Measurements from ENCODE around the gene INAFM1. TPM values are rescaled to one million over a fixed set of nuclear protein-coding genes. Genes with fewer than 3 reads are reported as not detected.

Gene INAFM1
- total and polyA plus RNA-seq, 9 of the 15 experiments (the other 6 are each of a cell fraction or from before 2014, with no cell fraction given) = 0.71 to 30.9 (median 3.1) TPM

DNA sequence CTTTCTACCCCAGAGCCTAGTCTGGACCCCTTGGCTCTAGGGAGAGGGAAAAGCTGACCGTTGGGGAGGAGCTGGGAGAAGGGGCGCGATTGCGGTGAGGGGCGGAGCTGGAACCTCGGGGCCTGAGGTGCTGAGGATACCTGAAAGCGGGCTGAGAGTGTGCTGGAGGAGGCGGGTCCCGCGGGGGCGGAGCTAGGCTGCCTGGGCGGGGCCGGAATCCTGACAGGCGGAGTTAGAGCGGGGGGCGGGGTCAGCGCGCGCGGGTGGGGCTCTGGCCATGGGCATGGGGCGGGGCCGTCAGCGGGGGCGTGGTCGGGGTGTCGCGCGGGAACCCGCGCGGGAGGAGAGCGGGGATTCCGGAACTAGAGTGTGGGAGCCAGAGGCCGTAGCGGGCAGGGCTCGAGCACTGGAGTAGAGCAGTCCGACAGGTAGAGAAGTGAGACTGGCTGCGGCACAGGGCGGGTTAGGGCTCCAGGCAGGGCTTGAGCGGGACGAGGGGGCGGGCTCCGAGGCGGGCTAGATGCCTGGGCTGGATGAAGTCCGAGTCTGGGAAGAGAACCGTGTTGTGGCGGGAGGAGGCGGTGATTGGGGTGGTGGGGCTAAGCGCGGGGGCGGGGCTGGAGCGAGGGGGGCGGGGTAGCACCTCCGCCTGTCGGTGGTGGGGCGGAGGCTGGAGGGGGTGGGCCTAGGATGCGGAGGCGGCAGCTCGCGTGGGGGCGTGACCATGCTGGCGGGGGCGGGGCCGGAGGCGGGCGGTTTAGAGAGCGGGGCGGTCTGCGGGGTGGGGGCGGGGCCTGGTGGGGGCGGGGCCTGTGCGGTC, at the start of gene INAFM1 (continued):
- TF ChIP-seq, protein P1, sequence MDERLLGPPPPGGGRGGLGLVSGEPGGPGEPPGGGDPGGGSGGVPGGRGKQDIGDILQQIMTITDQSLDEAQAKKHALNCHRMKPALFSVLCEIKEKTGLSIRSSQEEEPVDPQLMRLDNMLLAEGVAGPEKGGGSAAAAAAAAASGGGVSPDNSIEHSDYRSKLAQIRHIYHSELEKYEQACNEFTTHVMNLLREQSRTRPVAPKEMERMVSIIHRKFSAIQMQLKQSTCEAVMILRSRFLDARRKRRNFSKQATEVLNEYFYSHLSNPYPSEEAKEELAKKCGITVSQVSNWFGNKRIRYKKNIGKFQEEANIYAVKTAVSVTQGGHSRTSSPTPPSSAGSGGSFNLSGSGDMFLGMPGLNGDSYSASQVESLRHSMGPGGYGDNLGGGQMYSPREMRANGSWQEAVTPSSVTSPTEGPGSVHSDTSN (CRISPR knock-in tag; IDR thresholded peaks at IDR 0.05; ENCODE audit: low read depth) = no peak
- TF ChIP-seq, protein P1 (tag; conservative IDR thresholded peaks at IDR 0.05; ENCODE audit: low read depth) = no peak
- TF ChIP-seq, protein P2, sequence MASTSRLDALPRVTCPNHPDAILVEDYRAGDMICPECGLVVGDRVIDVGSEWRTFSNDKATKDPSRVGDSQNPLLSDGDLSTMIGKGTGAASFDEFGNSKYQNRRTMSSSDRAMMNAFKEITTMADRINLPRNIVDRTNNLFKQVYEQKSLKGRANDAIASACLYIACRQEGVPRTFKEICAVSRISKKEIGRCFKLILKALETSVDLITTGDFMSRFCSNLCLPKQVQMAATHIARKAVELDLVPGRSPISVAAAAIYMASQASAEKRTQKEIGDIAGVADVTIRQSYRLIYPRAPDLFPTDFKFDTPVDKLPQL (IDR thresholded peaks at IDR 0.05; ENCODE audit: extremely low read depth, insufficient read length) = no peak
- TF ChIP-seq, protein P3, sequence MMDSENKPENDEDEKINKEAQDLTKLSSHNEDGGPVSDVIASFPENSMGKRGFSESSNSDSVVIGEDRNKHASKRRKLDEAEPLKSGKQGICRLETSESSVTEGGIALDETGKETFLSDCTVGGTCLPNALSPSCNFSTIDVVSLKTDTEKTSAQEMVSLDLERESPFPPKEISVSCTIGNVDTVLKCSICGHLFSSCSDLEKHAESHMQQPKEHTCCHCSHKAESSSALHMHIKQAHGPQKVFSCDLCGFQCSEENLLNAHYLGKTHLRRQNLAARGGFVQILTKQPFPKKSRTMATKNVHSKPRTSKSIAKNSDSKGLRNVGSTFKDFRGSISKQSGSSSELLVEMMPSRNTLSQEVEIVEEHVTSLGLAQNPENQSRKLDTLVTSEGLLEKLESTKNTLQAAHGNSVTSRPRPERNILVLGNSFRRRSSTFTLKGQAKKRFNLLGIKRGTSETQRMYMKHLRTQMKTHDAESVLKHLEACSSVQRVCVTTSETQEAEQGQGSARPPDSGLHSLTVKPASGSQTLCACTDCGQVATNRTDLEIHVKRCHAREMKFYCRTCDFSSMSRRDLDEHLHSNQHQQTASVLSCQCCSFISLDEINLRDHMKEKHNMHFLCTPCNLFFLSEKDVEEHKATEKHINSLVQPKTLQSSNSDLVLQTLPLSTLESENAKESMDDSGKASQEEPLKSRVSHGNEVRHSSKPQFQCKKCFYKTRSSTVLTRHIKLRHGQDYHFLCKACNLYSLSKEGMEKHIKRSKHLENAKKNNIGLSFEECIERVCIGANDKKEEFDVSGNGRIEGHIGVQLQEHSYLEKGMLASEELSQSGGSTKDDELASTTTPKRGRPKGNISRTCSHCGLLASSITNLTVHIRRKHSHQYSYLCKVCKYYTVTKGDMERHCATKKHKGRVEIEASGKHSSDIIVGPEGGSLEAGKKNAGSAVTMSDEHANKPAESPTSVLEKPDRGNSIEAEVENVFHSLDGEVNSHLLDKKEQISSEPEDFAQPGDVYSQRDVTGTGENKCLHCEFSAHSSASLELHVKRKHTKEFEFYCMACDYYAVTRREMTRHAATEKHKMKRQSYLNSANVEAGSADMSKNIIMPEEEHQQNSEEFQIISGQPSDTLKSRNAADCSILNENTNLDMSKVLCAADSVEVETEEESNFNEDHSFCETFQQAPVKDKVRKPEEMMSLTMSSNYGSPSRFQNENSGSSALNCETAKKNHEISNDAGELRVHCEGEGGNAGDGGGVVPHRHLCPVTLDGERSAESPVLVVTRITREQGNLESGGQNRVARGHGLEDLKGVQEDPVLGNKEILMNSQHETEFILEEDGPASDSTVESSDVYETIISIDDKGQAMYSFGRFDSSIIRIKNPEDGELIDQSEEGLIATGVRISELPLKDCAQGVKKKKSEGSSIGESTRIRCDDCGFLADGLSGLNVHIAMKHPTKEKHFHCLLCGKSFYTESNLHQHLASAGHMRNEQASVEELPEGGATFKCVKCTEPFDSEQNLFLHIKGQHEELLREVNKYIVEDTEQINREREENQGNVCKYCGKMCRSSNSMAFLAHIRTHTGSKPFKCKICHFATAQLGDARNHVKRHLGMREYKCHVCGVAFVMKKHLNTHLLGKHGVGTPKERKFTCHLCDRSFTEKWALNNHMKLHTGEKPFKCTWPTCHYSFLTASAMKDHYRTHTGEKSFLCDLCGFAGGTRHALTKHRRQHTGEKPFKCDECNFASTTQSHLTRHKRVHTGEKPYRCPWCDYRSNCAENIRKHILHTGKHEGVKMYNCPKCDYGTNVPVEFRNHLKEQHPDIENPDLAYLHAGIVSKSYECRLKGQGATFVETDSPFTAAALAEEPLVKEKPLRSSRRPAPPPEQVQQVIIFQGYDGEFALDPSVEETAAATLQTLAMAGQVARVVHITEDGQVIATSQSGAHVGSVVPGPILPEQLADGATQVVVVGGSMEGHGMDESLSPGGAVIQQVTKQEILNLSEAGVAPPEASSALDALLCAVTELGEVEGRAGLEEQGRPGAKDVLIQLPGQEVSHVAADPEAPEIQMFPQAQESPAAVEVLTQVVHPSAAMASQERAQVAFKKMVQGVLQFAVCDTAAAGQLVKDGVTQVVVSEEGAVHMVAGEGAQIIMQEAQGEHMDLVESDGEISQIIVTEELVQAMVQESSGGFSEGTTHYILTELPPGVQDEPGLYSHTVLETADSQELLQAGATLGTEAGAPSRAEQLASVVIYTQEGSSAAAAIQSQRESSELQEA (IDR thresholded peaks at IDR 0.05; ENCODE audit: low read depth) = no peak
- no peak for TF ChIP-seq KLF6 (CRISPR knock-in tag; IDR thresholded peaks at IDR 0.05; ENCODE audit: borderline replicate concordance)
- no peak; the same call in 1 of the 2 replicates for TF ChIP-seq EP300 (IDR thresholded peaks at IDR 0.05; ENCODE audit: low read length)
- no peak for TF ChIP-seq ZNF311 (CRISPR knock-in tag; IDR thresholded peaks at IDR 0.05)
- TF ChIP-seq ARID2 (IDR thresholded peaks at IDR 0.05) = no peak
- no peak for TF ChIP-seq ZNF239 (CRISPR knock-in tag; IDR thresholded peaks at IDR 0.05)
- TF ChIP-seq, protein P4, sequence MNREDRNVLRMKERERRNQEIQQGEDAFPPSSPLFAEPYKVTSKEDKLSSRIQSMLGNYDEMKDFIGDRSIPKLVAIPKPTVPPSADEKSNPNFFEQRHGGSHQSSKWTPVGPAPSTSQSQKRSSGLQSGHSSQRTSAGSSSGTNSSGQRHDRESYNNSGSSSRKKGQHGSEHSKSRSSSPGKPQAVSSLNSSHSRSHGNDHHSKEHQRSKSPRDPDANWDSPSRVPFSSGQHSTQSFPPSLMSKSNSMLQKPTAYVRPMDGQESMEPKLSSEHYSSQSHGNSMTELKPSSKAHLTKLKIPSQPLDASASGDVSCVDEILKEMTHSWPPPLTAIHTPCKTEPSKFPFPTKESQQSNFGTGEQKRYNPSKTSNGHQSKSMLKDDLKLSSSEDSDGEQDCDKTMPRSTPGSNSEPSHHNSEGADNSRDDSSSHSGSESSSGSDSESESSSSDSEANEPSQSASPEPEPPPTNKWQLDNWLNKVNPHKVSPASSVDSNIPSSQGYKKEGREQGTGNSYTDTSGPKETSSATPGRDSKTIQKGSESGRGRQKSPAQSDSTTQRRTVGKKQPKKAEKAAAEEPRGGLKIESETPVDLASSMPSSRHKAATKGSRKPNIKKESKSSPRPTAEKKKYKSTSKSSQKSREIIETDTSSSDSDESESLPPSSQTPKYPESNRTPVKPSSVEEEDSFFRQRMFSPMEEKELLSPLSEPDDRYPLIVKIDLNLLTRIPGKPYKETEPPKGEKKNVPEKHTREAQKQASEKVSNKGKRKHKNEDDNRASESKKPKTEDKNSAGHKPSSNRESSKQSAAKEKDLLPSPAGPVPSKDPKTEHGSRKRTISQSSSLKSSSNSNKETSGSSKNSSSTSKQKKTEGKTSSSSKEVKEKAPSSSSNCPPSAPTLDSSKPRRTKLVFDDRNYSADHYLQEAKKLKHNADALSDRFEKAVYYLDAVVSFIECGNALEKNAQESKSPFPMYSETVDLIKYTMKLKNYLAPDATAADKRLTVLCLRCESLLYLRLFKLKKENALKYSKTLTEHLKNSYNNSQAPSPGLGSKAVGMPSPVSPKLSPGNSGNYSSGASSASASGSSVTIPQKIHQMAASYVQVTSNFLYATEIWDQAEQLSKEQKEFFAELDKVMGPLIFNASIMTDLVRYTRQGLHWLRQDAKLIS (CRISPR knock-in tag; IDR thresholded peaks at IDR 0.05) = peak; percentile 65; the same call in 1 of the 2 replicates
- no peak for TF ChIP-seq POLR3G (IDR thresholded peaks at IDR 0.05; ENCODE audit: extremely low read depth, insufficient read length, insufficient replicate concordance)

Data from K562 (cell line).